Neutrophil (primary cell): Measurements from ENCODE around the gene KRT85.

Source experiments
- H3K27ac ChIP-seq: fragments of 200-600 bp; sonication (generic); 2 replicates; pipeline ENCODE4 v1.5.1; 2016; ENCODE audit warnings: mild to moderate bottlenecking, moderate library complexity
- H3K27me3 ChIP-seq: fragments of 200-600 bp; sonication (generic); 2 replicates; pipeline ENCODE4 v1.6.0; 2016; ENCODE audit warnings: mild to moderate bottlenecking
- H3K36me3 ChIP-seq: fragments of 200-600 bp; sonication (generic); 2 replicates; pipeline ENCODE4 v1.5.1; 2017
- H3K4me1 ChIP-seq, 2 experiments: fragments of 200-600 bp in 1 of 2; sonication (generic) in 1 of 2; 1 replicate in 1 of 2; 2 replicates in 1 of 2; pipeline versions ENCODE4 v1.5.1 to v1.6.1; 2013 to 2016; ENCODE audit warnings: low read depth in 1 of 2, low read length in 1 of 2, mild to moderate bottlenecking in 1 of 2, moderate library complexity in 1 of 2; ENCODE audit not compliant: control insufficient read depth in 1 of 2, insufficient read depth in 1 of 2
- H3K4me3 ChIP-seq, 2 experiments: fragments of 200-600 bp in 1 of 2; sonication (generic) in 1 of 2; 1 replicate in 1 of 2; 2 replicates in 1 of 2; pipeline ENCODE4 v1.5.1; 2013 to 2016; ENCODE audit warnings: low read depth in 1 of 2, low read length in 1 of 2, mild to moderate bottlenecking in 1 of 2, moderate library complexity in 1 of 2
- H3K9me3 ChIP-seq: fragments of 200-600 bp; sonication (generic); 2 replicates; pipeline ENCODE4 v1.5.1; 2016
- CTCF ChIP-seq: fragments of 200-600 bp; sonication (generic); IDR thresholded peaks from 2 replicates; pipeline ENCODE4 v1.5.1; 2016; ENCODE audit warnings: antibody characterized with exemption

KRT85 gene

DNA sequence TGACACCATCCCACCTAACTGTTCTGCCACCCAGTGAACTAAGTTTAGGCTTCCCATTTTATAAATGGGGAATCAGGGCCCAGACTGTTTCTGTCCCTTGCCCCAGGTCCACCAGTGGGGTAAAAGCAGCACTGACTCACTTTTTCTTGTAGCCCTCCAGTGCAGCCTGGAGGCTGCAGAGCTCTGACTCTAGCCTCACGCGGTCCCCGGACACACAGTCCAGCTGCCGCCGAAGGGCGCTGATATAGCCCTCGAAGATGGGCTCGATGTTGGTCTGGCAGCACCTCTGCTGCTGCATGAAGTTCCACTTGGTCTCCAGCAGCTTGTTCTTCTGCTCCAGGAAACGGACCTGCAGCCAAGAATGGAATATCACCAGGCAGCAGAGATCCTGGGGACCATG is 36.3 kb upstream of the KRT85 start:
- Histone ChIP-seq H3K4me1 (no peaks in the 10 kb centered on the region), H3K36me3 (no peaks in the 10 kb centered on the region)
- TF ChIP-seq CTCF = no peak

DNA sequence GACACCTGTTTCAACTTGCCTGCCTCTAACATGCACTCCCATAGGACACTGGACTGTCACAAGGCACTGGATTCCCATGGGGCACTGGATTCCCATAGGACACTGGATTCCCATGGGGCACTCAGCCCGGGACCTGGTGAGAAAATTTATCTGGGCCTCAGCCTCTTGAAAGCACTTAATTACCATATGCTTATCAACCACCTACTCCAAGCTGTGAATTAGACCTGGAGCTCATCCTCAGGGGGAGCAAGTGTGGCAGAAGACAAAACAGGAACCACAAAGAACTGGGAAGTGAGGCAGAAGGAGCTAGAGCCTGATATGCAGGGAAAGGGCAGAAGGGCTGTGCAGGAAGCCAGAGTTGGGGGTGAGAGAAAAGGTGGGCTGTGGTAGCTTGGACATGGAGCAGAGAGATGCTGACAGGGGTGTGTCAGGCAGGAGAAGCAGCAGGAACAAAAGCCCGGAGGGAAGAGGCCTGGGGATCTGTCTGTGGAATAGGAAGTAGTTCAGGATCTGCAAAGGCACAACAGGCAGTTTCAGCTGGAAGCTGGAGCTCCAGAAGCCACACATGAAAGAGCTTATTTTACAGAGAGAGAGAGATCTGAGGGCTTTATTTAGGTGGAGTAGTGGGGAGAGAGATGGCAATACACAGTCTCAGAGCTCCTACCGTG is 35.7 kb upstream of the KRT85 start:
- Histone ChIP-seq H3K36me3 (no peaks in the 10 kb centered on the region), H3K27me3 (peaks cover under 1% of the 10 kb centered on the region), H3K4me3 (no peak overlapping the region), H3K9me3 (no peaks in the 10 kb centered on the region), H3K27ac (no peak overlapping the region), H3K4me1 (no peaks in the 10 kb centered on the region)
- no peak for TF ChIP-seq CTCF

More for the DNA sequence above, 36.3 kb upstream of the KRT85 start:
- Histone ChIP-seq H3K4me3 (no peak overlapping the region), H3K27ac (no peak overlapping the region), H3K9me3 (no peaks in the 10 kb centered on the region), H3K27me3 (no peaks in the 10 kb centered on the region)

GRCh38 chr12:52402377-52402776 is 35.1 kb upstream of the KRT85 start:
- Histone ChIP-seq H3K27ac (no peak overlapping the region), H3K9me3 (no peaks in the 10 kb centered on the region), H3K27me3 (peaks cover 7% of the 10 kb centered on the region), H3K36me3 (no peaks in the 10 kb centered on the region), H3K4me1 (no peaks in the 10 kb centered on the region), H3K4me3 (no peak overlapping the region)
- no peak for TF ChIP-seq CTCF

GRCh38 chr12:52401926-52402325 is 34.6 kb upstream of the KRT85 start:
- no peak overlapping the region for H3K4me3 ChIP-seq
- no peaks in the 10 kb centered on the region for H3K4me1 ChIP-seq
- TF ChIP-seq CTCF = no peak
- H3K36me3 ChIP-seq = no peaks in the 10 kb centered on the region
- H3K27ac ChIP-seq = no peak overlapping the region
- no peaks in the 10 kb centered on the region for H3K9me3 ChIP-seq
- H3K27me3 ChIP-seq = peaks cover 11% of the 10 kb centered on the region

DNA sequence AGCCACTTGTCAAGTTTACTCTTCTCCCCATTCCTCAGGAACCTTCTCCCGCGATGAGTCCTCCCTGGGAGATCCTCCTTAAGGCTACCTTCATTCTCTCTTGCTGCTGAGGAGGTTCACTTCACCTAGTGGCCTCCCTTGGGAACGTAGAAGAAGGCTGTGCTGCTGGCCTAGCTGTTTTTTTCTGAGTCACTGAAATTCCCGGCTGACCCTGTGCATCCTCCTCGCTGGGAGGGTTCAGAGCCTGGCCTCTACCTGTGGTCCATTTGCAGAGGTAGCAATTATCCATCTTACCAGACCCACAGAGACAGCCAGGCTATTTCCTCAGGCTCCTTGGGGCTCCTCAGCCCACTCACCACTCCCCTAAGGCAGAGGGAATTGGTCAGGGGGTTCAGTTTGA is 34.2 kb upstream of the KRT85 start:
- no peak for TF ChIP-seq CTCF
- no peaks in the 10 kb centered on the region for H3K9me3 ChIP-seq
- no peak overlapping the region for H3K4me3 ChIP-seq
- H3K4me1 ChIP-seq = no peaks in the 10 kb centered on the region
- no peaks in the 10 kb centered on the region for H3K36me3 ChIP-seq
- peaks cover 14% of the 10 kb centered on the region for H3K27me3 ChIP-seq
- H3K27ac ChIP-seq = no peak overlapping the region
